Muscle layer of colon (tissue), 2 donors: Measurements from ENCODE around the gene CNTFR.
"Not testable (repeated sequence)": the region's sequence is repeated elsewhere in the genome, so short reads cannot be mapped to it uniquely, and the experiment has no call there.

Source experiments
- H3K27ac ChIP-seq: one replicate; pipeline ENCODE4 v1.7.0; 2013; ENCODE audit warnings: low read depth, mild to moderate bottlenecking, low read length, moderate library complexity
- H3K27me3 ChIP-seq, 2 donors: one replicate each; pipeline ENCODE4 v1.7.0; 2013; ENCODE audit warnings: low read length in 2 of 2, mild to moderate bottlenecking in 2 of 2; ENCODE audit not compliant: insufficient read depth in 2 of 2, control insufficient read depth in 1 of 2
- H3K36me3 ChIP-seq: one replicate; pipeline ENCODE4 v1.7.0; 2013; ENCODE audit warnings: mild to moderate bottlenecking, low read length; ENCODE audit not compliant: insufficient read depth
- H3K4me1 ChIP-seq: one replicate; pipeline ENCODE4 v1.7.0; 2013; ENCODE audit warnings: mild to moderate bottlenecking, low read length; ENCODE audit not compliant: insufficient read depth
- H3K4me3 ChIP-seq, 2 donors: one replicate each; pipeline ENCODE4 v1.7.0; 2013; ENCODE audit warnings: low read length in 2 of 2, low read depth in 1 of 2, mild to moderate bottlenecking in 1 of 2, moderate library complexity in 1 of 2
- H3K9ac ChIP-seq: one replicate; pipeline ENCODE4 v1.7.0; 2013; ENCODE audit warnings: low read length
- H3K9me3 ChIP-seq: one replicate; pipeline ENCODE4 v1.7.0; 2013; ENCODE audit warnings: mild to moderate bottlenecking, low read length
- donor health status: abdominal sarcoma.
- donor health status: Adenocarcinoma of cecum.

The CNTFR gene

GRCh38 chr9:34589636-34590380 lies at the start of gene CNTFR:
TSS of gene CNTFR (minus strand) at chr9:34589724. CDS start at chr9:34568981, 20,743 bp downstream.
- H3K4me1 ChIP-seq, result peaks cover 17% of the 10 kb centered on the region
- H3K27ac ChIP-seq, result no peak within 1 kb of the TSS
- no peaks in the 10 kb centered on the region for H3K36me3 ChIP-seq
- H3K9ac ChIP-seq, result no peak within 1 kb of the TSS
- peaks cover 20 to 59% of the 10 kb centered on the region in 2 donors for H3K27me3 ChIP-seq
- peak within 1 kb of the TSS; percentile 37 to 82 for H3K4me3 ChIP-seq
- no peaks in the 10 kb centered on the region for H3K9me3 ChIP-seq

- not testable (repeated sequence) for H3K9me3 ChIP-seq, H3K36me3 ChIP-seq
- peaks cover 24% of the 10 kb centered on the region for H3K4me1 ChIP-seq
These were observed 49.8 kb upstream of the CNTFR start for GRCh38 chr9:34639322-34639721.

GRCh38 chr9:34638138-34638445 lies 48.6 kb upstream of the CNTFR start:
- Histone ChIP-seq H3K27me3 (no peaks in the 10 kb centered on the region), H3K4me3 (peak overlapping the region; percentile 76 to 80), H3K9ac (peak overlapping the region; percentile 88), H3K4me1 (peaks cover 31% of the 10 kb centered on the region), H3K27ac (peak overlapping the region; percentile 93), H3K36me3 (peaks cover 6% of the 10 kb centered on the region), H3K9me3 (no peaks in the 10 kb centered on the region)

More at GRCh38 chr9:34639322-34639721, 49.8 kb upstream of the CNTFR start:
- H3K4me3 ChIP-seq, H3K27ac ChIP-seq, H3K9ac ChIP-seq, H3K27me3 ChIP-seq: not testable (repeated sequence)

- H3K4me3 ChIP-seq, result peak within 1 kb of the TSS; percentile 76 to 80
- peak within 1 kb of the TSS; percentile 93 for H3K27ac ChIP-seq
- no peaks in the 10 kb centered on the region for H3K27me3 ChIP-seq
- H3K36me3 ChIP-seq, result peaks cover 6% of the 10 kb centered on the region
- peak within 1 kb of the TSS; percentile 88 for H3K9ac ChIP-seq
- H3K9me3 ChIP-seq, result no peaks in the 10 kb centered on the region
- H3K4me1 ChIP-seq, result peaks cover 31% of the 10 kb centered on the region
These were observed 48.0 kb upstream of the CNTFR start, which contains the start of gene SIGMAR1 for GRCh38 chr9:34637356-34638137. TSS of gene SIGMAR1 (minus strand) at chr9:34637787. CDS start at chr9:34637697, 90 bp downstream.

- H3K9ac ChIP-seq, result peak overlapping the region; percentile 41
- peak overlapping the region; percentile 76 to 80 for H3K4me3 ChIP-seq
- no peaks in the 10 kb centered on the region for H3K9me3 ChIP-seq
- peaks cover 31% of the 10 kb centered on the region for H3K4me1 ChIP-seq
- H3K27me3 ChIP-seq, result no peaks in the 10 kb centered on the region
- H3K36me3 ChIP-seq, result peaks cover 6% of the 10 kb centered on the region
- H3K27ac ChIP-seq, result peak overlapping the region; percentile 93
These were observed 47.3 kb upstream of the CNTFR start for GRCh38 chr9:34636791-34637355.

- H3K4me3 ChIP-seq, result no peak overlapping the region
- no peak overlapping the region for H3K27ac ChIP-seq
- peaks cover 6% of the 10 kb centered on the region for H3K36me3 ChIP-seq
- no peak overlapping the region for H3K9ac ChIP-seq
- no peaks in the 10 kb centered on the region for H3K9me3 ChIP-seq
- H3K4me1 ChIP-seq, result peaks cover 31% of the 10 kb centered on the region
- H3K27me3 ChIP-seq, result no peaks in the 10 kb centered on the region
These were observed 46.0 kb upstream of the CNTFR start for GRCh38 chr9:34635556-34635955.

- Histone ChIP-seq H3K36me3 (peaks cover 6% of the 10 kb centered on the region), H3K4me3 (no peak overlapping the region), H3K9ac (no peak overlapping the region), H3K27ac (no peak overlapping the region), H3K27me3 (peaks cover 0 to 1% of the 10 kb centered on the region in 2 donors), H3K9me3 (no peaks in the 10 kb centered on the region), H3K4me1 (peaks cover 31% of the 10 kb centered on the region)
These were observed 45.2 kb upstream of the CNTFR start for GRCh38 chr9:34634551-34635248.

GRCh38 chr9:34633851-34634550 lies 44.5 kb upstream of the CNTFR start:
- H3K36me3 ChIP-seq, result peaks cover 6% of the 10 kb centered on the region
- H3K27me3 ChIP-seq, result peaks cover 5 to 8% of the 10 kb centered on the region in 2 donors
- no peak overlapping the region for H3K9ac ChIP-seq
- H3K4me3 ChIP-seq, result no peak overlapping the region
- H3K4me1 ChIP-seq, result peaks cover 31% of the 10 kb centered on the region
- no peak overlapping the region for H3K27ac ChIP-seq
- H3K9me3 ChIP-seq, result no peaks in the 10 kb centered on the region

- Histone ChIP-seq H3K9ac (no peak overlapping the region), H3K27ac (no peak overlapping the region), H3K9me3 (no peaks in the 10 kb centered on the region), H3K4me1 (peaks cover 29% of the 10 kb centered on the region), H3K4me3 (no peak overlapping the region), H3K27me3 (peaks cover 11 to 14% of the 10 kb centered on the region in 2 donors), H3K36me3 (peaks cover 6% of the 10 kb centered on the region)
These were observed 43.6 kb upstream of the CNTFR start for GRCh38 chr9:34633166-34633565.

GRCh38 chr9:34630402-34631154 lies 41.1 kb upstream of the CNTFR start:
- H3K9me3 ChIP-seq, result no peaks in the 10 kb centered on the region
- H3K9ac ChIP-seq, result no peak overlapping the region
- H3K4me3 ChIP-seq, result no peak overlapping the region
- peaks cover 16% of the 10 kb centered on the region for H3K4me1 ChIP-seq
- H3K36me3 ChIP-seq, result peaks cover 6% of the 10 kb centered on the region
- peaks cover 36 to 40% of the 10 kb centered on the region in 2 donors for H3K27me3 ChIP-seq
- H3K27ac ChIP-seq, result no peak overlapping the region
